Stimulated activated CD8-positive, alpha-beta memory T cell treated with anti-CD3 and anti-CD28 coated beads, Interleukin-7, amount 100 ng/mL, for 24 hours (primary cell): ENCODE results near the gene IMMP2L.
"Not testable (repeated sequence)": the region's sequence is repeated elsewhere in the genome, so short reads cannot be mapped to it uniquely, and the experiment has no call there.

Experiments
- DNase-seq: peaks from one replicate; pipeline ENCODE4 v3.0.0-alpha.2; 2020; ENCODE audit warnings: low read depth

The IMMP2L gene

GRCh38 chr7:111508387-111508786, 53.9 kb downstream of the IMMP2L start:
- no peak for DNase-seq

- DNase-seq, result not testable (repeated sequence)
These were observed 56.9 kb downstream of the IMMP2L start for GRCh38 chr7:111505422-111505821.

- not testable (repeated sequence) for DNase-seq
These were observed 60.5 kb downstream of the IMMP2L start for GRCh38 chr7:111501799-111502198.

- no peak for DNase-seq
These were observed 63.3 kb downstream of the IMMP2L start for GRCh38 chr7:111499027-111499426.

- DNase-seq, result no peak
These were observed 63.8 kb downstream of the IMMP2L start for GRCh38 chr7:111498391-111499007.

GRCh38 chr7:111495173-111495810, 67.0 kb downstream of the IMMP2L start:
- DNase-seq, result no peak

GRCh38 chr7:111492234-111492633, 70.1 kb downstream of the IMMP2L start:
- no peak for DNase-seq

- DNase-seq, result no peak
These were observed 75.7 kb downstream of the IMMP2L start for GRCh38 chr7:111486472-111487142.

- no peak for DNase-seq
These were observed 76.5 kb downstream of the IMMP2L start for GRCh38 chr7:111485701-111486380.

- DNase-seq, result no peak
These were observed 79.2 kb downstream of the IMMP2L start for GRCh38 chr7:111483078-111483477.

- no peak for DNase-seq
These were observed 84.6 kb downstream of the IMMP2L start for GRCh38 chr7:111477462-111478225.

GRCh38 chr7:111476586-111477293, 85.6 kb downstream of the IMMP2L start:
- no peak for DNase-seq

GRCh38 chr7:111475959-111476358, 86.3 kb downstream of the IMMP2L start:
- DNase-seq, result no peak

- DNase-seq, result no peak
These were observed 86.9 kb downstream of the IMMP2L start for GRCh38 chr7:111475419-111475748.

GRCh38 chr7:111474723-111475418, 87.4 kb downstream of the IMMP2L start:
- no peak for DNase-seq

GRCh38 chr7:111473449-111474198, 88.7 kb downstream of the IMMP2L start:
- DNase-seq, result no peak

GRCh38 chr7:111470998-111471397, 91.3 kb downstream of the IMMP2L start:
- no peak for DNase-seq

GRCh38 chr7:111469894-111470293, 92.4 kb downstream of the IMMP2L start:
- DNase-seq, result not testable (repeated sequence)

- DNase-seq, result not testable (repeated sequence)
These were observed 96.5 kb downstream of the IMMP2L start for GRCh38 chr7:111465774-111466173.

GRCh38 chr7:111460695-111461094, 101.6 kb downstream of the IMMP2L start:
- no peak for DNase-seq
